Measurements from ENCODE around the gene NRAS. TPM values are rescaled to one million over a fixed set of nuclear protein-coding genes. Genes with fewer than 3 reads are reported as not detected.

Gene NRAS
- total and polyA plus RNA-seq, 9 of the 15 experiments (the other 6 are each of a cell fraction or from before 2014, with no cell fraction given): 40.7 to 94.5 (median 75.4) TPM

DNA sequence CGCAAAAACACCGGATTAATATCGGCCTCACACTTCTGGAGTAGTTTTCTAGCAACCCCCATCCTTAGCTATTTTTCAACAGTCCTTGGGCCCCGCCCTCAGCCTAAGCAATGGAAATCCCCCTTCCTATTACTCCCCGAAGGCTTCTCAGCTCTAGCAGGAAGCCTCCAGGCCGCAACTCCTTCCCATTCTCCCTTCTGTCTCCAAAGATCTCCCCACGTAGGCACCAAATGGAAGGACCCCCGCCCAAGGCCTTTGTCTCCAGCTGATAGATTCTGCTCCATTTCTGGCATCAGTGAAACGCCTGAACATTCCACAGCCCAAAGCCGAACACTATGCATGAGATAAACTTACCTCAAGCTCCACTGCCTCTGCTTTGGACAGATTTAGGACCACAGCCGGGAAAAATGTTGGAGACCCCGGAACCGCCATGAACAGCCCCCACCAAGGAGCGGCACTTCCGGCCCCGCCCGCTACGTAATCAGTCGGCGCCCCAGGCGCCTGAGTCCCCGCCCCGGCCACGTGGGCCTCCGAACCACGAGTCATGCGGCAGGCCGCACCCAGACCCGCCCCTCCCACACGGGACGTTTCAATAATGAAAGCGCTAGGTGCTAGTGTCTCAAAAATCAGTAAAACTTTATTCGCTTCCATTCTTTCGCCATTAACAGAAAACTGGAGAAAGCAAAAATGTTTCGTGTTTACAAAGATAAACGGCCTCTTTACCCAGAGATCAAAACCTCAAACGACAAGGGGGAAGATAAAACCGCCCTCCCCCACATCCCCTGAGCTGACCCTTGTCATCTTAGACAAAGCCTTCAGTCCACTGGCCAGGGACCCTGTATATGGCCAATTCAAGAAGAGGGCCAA lies at the start of gene NRAS (continued):
- TF ChIP-seq, protein P1, sequence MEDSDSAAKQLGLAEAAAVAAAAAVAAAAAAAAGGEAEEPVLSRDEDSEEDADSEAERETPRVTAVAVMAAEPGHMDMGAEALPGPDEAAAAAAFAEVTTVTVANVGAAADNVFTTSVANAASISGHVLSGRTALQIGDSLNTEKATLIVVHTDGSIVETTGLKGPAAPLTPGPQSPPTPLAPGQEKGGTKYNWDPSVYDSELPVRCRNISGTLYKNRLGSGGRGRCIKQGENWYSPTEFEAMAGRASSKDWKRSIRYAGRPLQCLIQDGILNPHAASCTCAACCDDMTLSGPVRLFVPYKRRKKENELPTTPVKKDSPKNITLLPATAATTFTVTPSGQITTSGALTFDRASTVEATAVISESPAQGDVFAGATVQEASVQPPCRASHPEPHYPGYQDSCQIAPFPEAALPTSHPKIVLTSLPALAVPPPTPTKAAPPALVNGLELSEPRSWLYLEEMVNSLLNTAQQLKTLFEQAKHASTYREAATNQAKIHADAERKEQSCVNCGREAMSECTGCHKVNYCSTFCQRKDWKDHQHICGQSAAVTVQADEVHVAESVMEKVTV (CRISPR knock-in tag; IDR thresholded peaks at IDR 0.05): no peak
- TF ChIP-seq PHF8 (IDR thresholded peaks at IDR 0.05; ENCODE audit: borderline replicate concordance, low read length): peak; percentile 96
- no peak for TF ChIP-seq PHB2 (IDR thresholded peaks at IDR 0.05; ENCODE audit: low read depth)
- TF ChIP-seq RBM25 (IDR thresholded peaks at IDR 0.05; ENCODE audit: low read depth, low read length, severe bottlenecking): no peak
- TF ChIP-seq ZNF217 (CRISPR knock-in tag; IDR thresholded peaks at IDR 0.05): no peak
- no peak for TF ChIP-seq EWSR1 (IDR thresholded peaks at IDR 0.05; ENCODE audit: borderline replicate concordance, low read depth, partially characterized antibody)
- peak; percentile 36; the same call in 1 of the 2 replicates for TF ChIP-seq CHD2 (IDR thresholded peaks at IDR 0.05; ENCODE audit: low read depth, low read length)
- TF ChIP-seq ZNF146 (CRISPR knock-in tag; IDR thresholded peaks at IDR 0.05; ENCODE audit: unreplicated experiment): no peak
- TF ChIP-seq, protein P2, sequence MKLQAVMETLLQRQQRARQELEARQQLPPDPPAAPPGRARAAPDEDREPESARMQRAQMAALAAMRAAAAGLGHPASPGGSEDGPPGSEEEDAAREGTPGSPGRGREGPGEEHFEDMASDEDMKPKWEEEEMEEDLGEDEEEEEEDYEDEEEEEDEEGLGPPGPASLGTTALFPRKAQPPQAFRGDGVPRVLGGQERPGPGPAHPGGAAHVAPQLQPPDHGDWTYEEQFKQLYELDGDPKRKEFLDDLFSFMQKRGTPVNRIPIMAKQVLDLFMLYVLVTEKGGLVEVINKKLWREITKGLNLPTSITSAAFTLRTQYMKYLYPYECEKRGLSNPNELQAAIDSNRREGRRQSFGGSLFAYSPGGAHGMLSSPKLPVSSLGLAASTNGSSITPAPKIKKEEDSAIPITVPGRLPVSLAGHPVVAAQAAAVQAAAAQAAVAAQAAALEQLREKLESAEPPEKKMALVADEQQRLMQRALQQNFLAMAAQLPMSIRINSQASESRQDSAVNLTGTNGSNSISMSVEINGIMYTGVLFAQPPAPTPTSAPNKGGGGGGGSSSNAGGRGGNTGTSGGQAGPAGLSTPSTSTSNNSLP (IDR thresholded peaks at IDR 0.05; ENCODE audit: borderline replicate concordance, low read depth, low read length): no peak; the same call in 1 of the 2 replicates
- TF ChIP-seq RBM14 (IDR thresholded peaks at IDR 0.05; ENCODE audit: borderline replicate concordance, insufficient read depth, low read depth, low read length): no peak
- TF ChIP-seq, protein P3, sequence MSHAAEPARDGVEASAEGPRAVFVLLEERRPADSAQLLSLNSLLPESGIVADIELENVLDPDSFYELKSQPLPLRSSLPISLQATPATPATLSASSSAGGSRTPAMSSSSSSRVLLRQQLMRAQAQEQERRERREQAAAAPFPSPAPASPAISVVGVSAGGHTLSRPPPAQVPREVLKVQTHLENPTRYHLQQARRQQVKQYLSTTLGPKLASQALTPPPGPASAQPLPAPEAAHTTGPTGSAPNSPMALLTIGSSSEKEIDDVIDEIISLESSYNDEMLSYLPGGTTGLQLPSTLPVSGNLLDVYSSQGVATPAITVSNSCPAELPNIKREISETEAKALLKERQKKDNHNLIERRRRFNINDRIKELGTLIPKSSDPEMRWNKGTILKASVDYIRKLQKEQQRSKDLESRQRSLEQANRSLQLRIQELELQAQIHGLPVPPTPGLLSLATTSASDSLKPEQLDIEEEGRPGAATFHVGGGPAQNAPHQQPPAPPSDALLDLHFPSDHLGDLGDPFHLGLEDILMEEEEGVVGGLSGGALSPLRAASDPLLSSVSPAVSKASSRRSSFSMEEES (CRISPR knock-in tag; IDR thresholded peaks at IDR 0.05): peak; percentile 72
- TF ChIP-seq HDAC2 (IDR thresholded peaks at IDR 0.05): peak; percentile 86
- TF ChIP-seq KLF1 (tag; IDR thresholded peaks at IDR 0.05): peak; percentile 95
- TF ChIP-seq, protein P4, sequence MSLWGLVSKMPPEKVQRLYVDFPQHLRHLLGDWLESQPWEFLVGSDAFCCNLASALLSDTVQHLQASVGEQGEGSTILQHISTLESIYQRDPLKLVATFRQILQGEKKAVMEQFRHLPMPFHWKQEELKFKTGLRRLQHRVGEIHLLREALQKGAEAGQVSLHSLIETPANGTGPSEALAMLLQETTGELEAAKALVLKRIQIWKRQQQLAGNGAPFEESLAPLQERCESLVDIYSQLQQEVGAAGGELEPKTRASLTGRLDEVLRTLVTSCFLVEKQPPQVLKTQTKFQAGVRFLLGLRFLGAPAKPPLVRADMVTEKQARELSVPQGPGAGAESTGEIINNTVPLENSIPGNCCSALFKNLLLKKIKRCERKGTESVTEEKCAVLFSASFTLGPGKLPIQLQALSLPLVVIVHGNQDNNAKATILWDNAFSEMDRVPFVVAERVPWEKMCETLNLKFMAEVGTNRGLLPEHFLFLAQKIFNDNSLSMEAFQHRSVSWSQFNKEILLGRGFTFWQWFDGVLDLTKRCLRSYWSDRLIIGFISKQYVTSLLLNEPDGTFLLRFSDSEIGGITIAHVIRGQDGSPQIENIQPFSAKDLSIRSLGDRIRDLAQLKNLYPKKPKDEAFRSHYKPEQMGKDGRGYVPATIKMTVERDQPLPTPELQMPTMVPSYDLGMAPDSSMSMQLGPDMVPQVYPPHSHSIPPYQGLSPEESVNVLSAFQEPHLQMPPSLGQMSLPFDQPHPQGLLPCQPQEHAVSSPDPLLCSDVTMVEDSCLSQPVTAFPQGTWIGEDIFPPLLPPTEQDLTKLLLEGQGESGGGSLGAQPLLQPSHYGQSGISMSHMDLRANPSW (CRISPR knock-in tag; IDR thresholded peaks at IDR 0.05): peak; percentile 65; the same call in 1 of the 2 replicates
- TF ChIP-seq SLC30A9 (CRISPR knock-in tag; IDR thresholded peaks at IDR 0.05): no peak
- TF ChIP-seq, protein P5, sequence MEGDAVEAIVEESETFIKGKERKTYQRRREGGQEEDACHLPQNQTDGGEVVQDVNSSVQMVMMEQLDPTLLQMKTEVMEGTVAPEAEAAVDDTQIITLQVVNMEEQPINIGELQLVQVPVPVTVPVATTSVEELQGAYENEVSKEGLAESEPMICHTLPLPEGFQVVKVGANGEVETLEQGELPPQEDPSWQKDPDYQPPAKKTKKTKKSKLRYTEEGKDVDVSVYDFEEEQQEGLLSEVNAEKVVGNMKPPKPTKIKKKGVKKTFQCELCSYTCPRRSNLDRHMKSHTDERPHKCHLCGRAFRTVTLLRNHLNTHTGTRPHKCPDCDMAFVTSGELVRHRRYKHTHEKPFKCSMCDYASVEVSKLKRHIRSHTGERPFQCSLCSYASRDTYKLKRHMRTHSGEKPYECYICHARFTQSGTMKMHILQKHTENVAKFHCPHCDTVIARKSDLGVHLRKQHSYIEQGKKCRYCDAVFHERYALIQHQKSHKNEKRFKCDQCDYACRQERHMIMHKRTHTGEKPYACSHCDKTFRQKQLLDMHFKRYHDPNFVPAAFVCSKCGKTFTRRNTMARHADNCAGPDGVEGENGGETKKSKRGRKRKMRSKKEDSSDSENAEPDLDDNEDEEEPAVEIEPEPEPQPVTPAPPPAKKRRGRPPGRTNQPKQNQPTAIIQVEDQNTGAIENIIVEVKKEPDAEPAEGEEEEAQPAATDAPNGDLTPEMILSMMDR (IDR thresholded peaks at IDR 0.05 in 2 of 3, conservative IDR thresholded peaks at IDR 0.05 in 1 of 3; ENCODE audit: insufficient read depth in 2 of 3, low read depth in 1 of 3, low read length in 3 of 3): peak in 1 of 3 experiments; percentile 6; a peak in 1 of 6 replicates
- TF ChIP-seq ARNT (IDR thresholded peaks at IDR 0.05): peak in 1 of 2 experiments; percentile 66; a peak in 1 of 4 replicates
